ACC112 (cell line): Measurements from ENCODE around the gene EIF1B.

Source experiments
- H2AFZ ChIP-seq: fragments of 200-600 bp; sonication (generic); one replicate; pipeline ENCODE4 v1.6.0; 2017; ENCODE audit warnings: antibody characterized with exemption, low read length; ENCODE audit not compliant: unreplicated experiment
- H3K27ac ChIP-seq: fragments of 200-600 bp; sonication (generic); 2 replicates; pipeline ENCODE4 v1.5.1; 2014; ENCODE audit warnings: low read depth, mild to moderate bottlenecking, antibody characterized with exemption, low read length, moderate library complexity
- H3K27me3 ChIP-seq: fragments of 200-600 bp; sonication (generic); 2 replicates; pipeline ENCODE4 v1.6.1; 2014; ENCODE audit warnings: mild to moderate bottlenecking, antibody characterized with exemption, low read length, moderate library complexity, mixed read lengths; ENCODE audit not compliant: insufficient read depth
- H3K36me3 ChIP-seq: fragments of 200-600 bp; sonication (generic); 2 replicates; pipeline ENCODE4 v1.6.1; 2016; ENCODE audit warnings: mild to moderate bottlenecking, antibody characterized with exemption, low read length, moderate library complexity, mixed read lengths; ENCODE audit not compliant: insufficient read depth
- H3K4me1 ChIP-seq: fragments of 200-600 bp; sonication (generic); one replicate; pipeline ENCODE4 v1.6.1; 2016; ENCODE audit warnings: low read length, mixed read lengths; ENCODE audit not compliant: insufficient read depth, unreplicated experiment, control insufficient read depth
- H3K4me3 ChIP-seq: fragments of 200-600 bp; sonication (generic); 2 replicates; pipeline ENCODE4 v1.5.1; 2014; ENCODE audit warnings: mild to moderate bottlenecking, low read depth, low read length
- H3K79me2 ChIP-seq: fragments of 200-600 bp; sonication (generic); one replicate; pipeline ENCODE4 v1.6.0; 2016; ENCODE audit warnings: low read length; ENCODE audit not compliant: control insufficient read depth, unreplicated experiment, insufficient read depth

The EIF1B gene

DNA sequence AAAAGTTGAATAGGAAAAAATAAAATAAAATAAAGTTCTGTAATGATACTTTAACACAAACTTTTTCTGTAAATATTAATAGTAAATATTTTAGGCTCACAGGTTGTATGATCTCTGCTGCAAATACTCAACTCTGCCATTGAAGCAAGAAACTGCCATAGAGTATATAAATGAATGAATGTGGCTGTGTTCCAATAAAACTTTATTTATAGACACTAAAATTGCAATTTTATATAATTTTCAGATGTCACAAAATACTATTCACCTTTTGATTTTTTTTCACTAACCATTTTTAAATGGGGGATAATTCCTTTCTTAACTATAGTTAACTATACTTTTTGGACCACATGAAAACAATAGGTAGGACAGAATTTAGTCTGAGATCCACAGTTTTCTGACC, 16.0 kb downstream of the EIF1B start:
- H2AFZ ChIP-seq, result no peak overlapping the region
- no peaks in the 10 kb centered on the region for H3K4me1 ChIP-seq
- H3K27ac ChIP-seq, result no peak overlapping the region
- no peaks in the 10 kb centered on the region for H3K79me2 ChIP-seq
- H3K36me3 ChIP-seq, result no peaks in the 10 kb centered on the region
- no peaks in the 10 kb centered on the region for H3K27me3 ChIP-seq
- H3K4me3 ChIP-seq, result no peak overlapping the region

DNA sequence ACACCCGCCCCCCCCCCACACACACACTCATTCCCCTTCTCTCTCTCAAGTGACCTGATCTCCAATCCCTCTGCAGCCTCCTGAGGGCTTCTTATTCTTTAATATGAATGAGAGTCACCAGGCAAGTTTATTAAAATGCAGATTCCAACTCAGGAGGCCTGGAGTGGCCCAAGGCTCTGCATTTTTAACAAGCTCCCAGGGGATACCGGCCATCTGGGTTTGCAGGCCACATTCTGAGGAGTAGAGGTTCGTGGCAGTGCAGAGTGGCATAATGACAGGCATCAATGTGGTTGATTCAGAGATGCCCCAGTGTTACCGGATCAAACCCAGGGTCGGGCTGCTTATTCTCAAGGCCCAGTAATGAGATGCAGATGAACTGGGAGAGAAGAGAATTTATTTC, 18.9 kb downstream of the EIF1B start:
- H3K4me3 ChIP-seq, result no peak overlapping the region
- H2AFZ ChIP-seq, result no peak overlapping the region
- no peaks in the 10 kb centered on the region for H3K36me3 ChIP-seq

DNA sequence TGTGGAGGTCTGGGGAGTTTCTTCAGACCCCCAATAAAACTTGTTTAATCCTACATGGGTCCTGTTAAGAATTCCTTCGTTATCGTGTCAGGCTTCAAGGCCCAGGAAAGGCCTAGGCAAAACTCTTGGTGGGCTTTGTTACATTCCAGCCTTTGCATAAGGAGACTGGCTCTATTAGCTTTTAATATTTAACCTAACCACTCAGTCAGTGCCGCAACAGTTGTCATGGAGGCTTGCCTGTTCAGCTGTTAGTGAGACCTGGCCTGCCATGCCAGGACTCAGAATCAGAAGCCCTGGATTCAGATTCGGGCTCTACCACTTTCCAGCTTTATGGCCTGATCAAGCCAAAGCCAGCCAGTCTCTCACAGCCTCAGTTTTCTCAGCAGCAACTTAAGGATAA, 19.6 kb downstream of the EIF1B start:
- H3K27me3 ChIP-seq, result no peaks in the 10 kb centered on the region

More for the DNA sequence above, 18.9 kb downstream of the EIF1B start:
- H3K27ac ChIP-seq, result no peak overlapping the region
- H3K4me1 ChIP-seq, result no peaks in the 10 kb centered on the region
- no peaks in the 10 kb centered on the region for H3K79me2 ChIP-seq
- no peaks in the 10 kb centered on the region for H3K27me3 ChIP-seq

DNA sequence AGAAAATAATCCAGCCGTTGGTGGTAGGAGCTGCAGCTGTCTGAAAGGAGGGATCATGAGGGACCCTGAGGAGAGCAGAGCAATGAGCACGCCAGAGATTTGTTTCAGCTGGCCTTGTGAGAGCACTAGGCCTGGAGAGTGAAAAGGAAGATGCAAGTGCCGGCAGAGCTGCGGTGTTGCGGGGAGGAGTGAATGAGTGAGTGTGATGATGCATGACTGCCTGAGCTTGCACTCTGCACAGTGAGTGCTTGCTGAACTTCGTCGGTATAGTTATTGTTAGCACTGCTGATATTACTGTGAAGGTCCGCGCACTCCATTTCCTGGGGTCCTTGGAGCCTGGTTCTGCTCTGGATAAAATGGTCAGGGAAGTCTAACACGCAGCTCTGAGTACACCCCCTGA, 23.2 kb downstream of the EIF1B start:
- no peak overlapping the region for H2AFZ ChIP-seq
- no peaks in the 10 kb centered on the region for H3K27me3 ChIP-seq
- no peak overlapping the region for H3K4me3 ChIP-seq
- H3K36me3 ChIP-seq, result no peaks in the 10 kb centered on the region
- H3K4me1 ChIP-seq, result no peaks in the 10 kb centered on the region
- no peaks in the 10 kb centered on the region for H3K79me2 ChIP-seq
- no peak overlapping the region for H3K27ac ChIP-seq

More for the DNA sequence above, 19.6 kb downstream of the EIF1B start:
- Histone ChIP-seq H3K36me3 (no peaks in the 10 kb centered on the region), H3K79me2 (no peaks in the 10 kb centered on the region), H3K4me3 (no peak overlapping the region), H3K4me1 (no peaks in the 10 kb centered on the region), H3K27ac (no peak overlapping the region), H2AFZ (no peak overlapping the region)

DNA sequence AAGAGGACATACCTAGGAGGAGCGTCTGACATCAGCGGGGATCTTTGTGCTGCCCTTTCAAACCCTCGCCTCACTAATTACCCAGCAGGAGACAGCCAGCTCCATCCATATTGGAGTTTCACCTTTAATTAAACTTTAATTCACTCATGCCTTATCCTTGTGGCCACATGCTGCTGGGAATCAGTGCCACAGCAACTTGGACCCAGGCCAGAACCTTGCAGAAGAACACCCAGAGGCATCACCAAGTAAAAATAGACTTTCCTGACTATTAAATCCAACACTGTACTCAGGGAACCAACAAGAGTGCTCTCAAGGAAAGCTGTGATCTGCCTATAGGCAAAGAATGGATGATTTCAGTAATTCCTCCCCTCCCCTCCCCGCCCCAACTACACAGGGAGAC, 23.9 kb downstream of the EIF1B start:
- H3K27ac ChIP-seq, result no peak overlapping the region
- no peaks in the 10 kb centered on the region for H3K4me1 ChIP-seq
- no peaks in the 10 kb centered on the region for H3K36me3 ChIP-seq
- H3K27me3 ChIP-seq, result no peaks in the 10 kb centered on the region
- no peak overlapping the region for H2AFZ ChIP-seq
- H3K79me2 ChIP-seq, result no peaks in the 10 kb centered on the region
- H3K4me3 ChIP-seq, result no peak overlapping the region

DNA sequence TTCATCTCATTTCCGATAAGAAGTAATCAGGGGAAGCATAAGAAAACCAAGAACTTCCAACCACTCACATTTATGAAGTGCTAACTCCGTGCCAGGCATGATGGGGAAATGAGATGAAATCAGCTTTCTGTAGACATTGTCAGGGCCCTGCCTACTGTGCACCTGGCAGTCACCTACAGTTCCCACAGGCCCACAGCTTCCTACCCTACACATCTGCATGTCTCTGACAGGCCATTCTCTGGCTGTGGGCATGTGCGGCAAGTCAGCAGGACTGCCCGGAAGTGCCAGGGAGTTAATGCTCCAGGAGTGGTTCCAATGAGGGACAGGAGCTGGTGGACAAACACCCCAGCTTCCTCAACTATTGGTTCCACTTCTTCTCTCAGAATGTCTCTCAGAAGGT, 24.3 kb downstream of the EIF1B start:
- Histone ChIP-seq H3K27ac (no peak overlapping the region), H3K79me2 (no peaks in the 10 kb centered on the region), H3K4me3 (no peak overlapping the region), H3K4me1 (no peaks in the 10 kb centered on the region), H3K36me3 (no peaks in the 10 kb centered on the region), H2AFZ (no peak overlapping the region), H3K27me3 (no peaks in the 10 kb centered on the region)

DNA sequence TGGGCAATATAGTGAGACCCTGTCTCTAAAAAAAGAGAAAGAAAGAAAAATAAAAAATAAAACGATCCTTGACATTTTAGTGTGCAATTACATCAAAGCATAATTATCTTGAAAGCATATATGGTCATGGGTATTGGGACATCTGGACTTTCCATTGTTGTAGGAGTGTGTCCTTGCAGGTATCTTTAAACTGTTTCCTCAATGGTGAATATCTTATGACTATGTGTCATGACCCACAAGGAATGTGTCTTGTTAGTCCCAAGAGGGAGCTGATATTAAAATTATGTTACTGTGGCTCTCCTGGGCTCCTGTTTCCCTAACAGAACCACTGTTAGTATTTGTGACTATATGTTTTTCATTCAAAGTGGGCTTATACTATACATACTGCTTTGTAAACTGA, 26.6 kb downstream of the EIF1B start:
- H3K27ac ChIP-seq, result no peak overlapping the region
- H3K4me3 ChIP-seq, result no peak overlapping the region
- H3K4me1 ChIP-seq, result no peaks in the 10 kb centered on the region
- no peaks in the 10 kb centered on the region for H3K36me3 ChIP-seq
- no peaks in the 10 kb centered on the region for H3K27me3 ChIP-seq
- no peak overlapping the region for H2AFZ ChIP-seq
- no peaks in the 10 kb centered on the region for H3K79me2 ChIP-seq

DNA sequence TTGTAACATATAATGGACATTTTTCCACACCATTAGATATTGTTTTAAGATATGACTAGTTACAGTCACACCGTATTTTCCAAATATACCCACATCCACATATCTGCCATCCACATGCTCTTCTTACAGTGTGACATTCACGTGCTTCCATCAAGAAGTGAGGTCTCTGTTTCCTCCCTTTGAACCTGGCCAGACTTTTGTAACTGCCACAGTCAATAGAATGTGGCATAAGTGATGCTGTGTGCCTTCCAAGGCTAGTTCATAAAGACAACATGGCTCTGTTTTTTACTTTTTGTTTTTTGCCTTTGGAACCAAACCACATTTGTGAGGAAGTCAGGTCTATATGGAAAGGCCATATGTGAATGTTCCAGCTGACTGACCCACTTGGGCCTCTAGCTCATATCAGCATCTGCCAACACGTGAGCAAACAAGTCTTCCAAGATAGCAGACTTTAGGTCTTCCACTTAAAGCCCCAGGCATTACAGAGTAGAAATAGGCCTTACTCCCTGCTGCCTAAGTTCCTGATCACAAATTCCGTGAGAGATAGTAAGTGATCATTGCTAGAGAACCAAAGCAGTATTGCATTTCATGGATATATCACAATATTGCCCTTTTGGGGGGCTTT, 27.1 kb downstream of the EIF1B start:
- Histone ChIP-seq H3K36me3 (no peaks in the 10 kb centered on the region), H3K4me1 (no peaks in the 10 kb centered on the region), H3K4me3 (no peak overlapping the region), H2AFZ (no peak overlapping the region), H3K79me2 (no peaks in the 10 kb centered on the region), H3K27me3 (no peaks in the 10 kb centered on the region), H3K27ac (no peak overlapping the region)

DNA sequence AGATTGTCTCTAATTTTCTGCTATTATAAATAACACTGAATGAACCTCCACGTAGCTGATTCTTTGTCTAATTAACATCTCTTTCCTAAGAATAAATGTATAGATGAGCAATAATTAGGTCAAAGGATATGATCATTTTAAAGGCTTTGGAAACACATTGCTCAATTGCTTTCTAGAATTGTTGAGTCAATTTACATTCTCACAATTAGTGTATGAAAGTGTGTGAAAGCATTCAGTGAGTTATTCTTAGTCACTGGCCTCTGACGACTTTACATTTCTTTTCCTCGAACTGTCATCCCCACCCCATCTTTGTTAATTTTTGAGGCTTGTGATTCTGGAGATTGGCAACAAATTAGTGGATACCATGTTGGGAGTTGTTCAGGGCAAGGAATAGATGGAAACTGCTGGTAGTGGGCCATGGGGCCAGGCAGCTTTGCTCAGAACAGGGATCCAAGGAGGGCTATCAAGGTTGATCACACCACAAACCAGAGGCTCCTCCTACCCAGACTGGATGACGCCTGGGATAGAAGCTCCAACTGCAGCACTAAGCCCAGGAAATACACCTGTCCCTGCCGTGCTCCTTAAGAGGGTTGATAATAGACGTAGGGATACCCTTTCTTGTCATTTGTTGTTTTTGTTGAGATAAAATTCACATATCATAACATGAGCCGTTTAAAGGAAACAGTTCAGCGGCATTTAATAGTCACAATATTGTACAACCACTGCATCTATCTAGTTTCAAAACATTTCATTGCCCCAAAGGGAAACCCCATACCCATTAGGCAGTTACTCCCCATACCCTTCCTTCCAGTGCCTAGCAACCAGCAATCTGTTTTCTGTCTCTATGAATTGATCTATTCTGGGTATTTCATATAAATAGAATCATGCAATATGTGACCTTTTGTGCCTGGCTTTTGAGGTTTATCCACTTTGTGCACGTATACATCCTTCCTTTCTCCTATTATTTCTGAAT, 27.9 kb downstream of the EIF1B start:
- Histone ChIP-seq H3K4me3 (no peak overlapping the region), H2AFZ (no peak overlapping the region), H3K36me3 (no peaks in the 10 kb centered on the region), H3K27me3 (no peaks in the 10 kb centered on the region), H3K27ac (no peak overlapping the region), H3K79me2 (no peaks in the 10 kb centered on the region), H3K4me1 (no peaks in the 10 kb centered on the region)

DNA sequence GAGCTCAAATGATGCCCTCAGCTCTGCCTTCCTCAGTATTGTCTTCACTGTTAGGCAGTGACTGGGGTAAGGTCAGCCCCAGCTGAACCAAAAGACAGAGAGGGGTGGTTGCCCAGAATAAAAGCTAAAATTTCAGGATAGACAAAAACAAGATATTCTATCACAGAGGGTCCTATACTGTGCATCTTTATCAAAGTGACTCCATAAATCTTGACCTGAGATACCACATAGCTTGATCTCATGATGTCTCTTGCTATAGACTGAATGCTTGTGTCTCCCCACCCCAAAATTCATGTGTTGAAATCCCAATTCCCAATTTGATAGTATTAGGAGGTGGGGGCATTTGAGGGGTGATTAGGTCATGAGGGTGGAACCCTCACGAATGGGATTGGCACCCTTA, 30.4 kb downstream of the EIF1B start:
- no peaks in the 10 kb centered on the region for H3K79me2 ChIP-seq

More for the DNA sequence above, 30.4 kb downstream of the EIF1B start:
- H3K36me3 ChIP-seq, result no peaks in the 10 kb centered on the region
- H2AFZ ChIP-seq, result no peak overlapping the region
- H3K4me3 ChIP-seq, result no peak overlapping the region
- H3K27me3 ChIP-seq, result no peaks in the 10 kb centered on the region
- no peaks in the 10 kb centered on the region for H3K4me1 ChIP-seq
- no peak overlapping the region for H3K27ac ChIP-seq
